ENCODE measurements around the gene ANKMY1. TPM values are rescaled to one million over a fixed set of nuclear protein-coding genes. Genes with fewer than 3 reads are reported as not detected.

ANKMY1 gene
- total RNA-seq, 4 donors from 2014 or later = 9.1 to 10.9 (median 10.2) TPM

DNA sequence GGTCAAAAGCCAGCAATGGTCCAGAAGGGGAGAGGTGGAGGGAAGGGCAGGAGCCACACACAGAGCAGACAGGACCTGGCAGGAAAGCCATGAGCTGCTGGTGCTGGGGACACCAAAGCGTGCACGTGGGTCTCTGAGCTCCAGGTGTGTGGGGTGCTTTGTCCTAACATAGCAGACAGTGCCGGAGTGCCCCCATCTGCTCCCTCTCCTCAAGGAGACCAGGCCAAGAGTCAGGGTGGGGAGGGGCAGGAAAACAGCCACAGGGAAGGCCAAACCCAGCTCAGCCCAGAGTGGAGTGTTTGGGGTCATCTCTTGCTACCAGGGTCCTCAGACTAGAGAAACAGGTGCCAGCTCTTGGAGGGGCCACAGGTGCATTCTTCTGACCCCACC lies 126.5 kb downstream of the ANKMY1 start:
- WGBS = 75% methylated on average over 3 of the region's 3 CpGs
- no peaks in the 10 kb centered on the region for H3K9me3 ChIP-seq
- no peak overlapping the region for H3K27ac ChIP-seq (replicated peaks in 1 of 4)
- H3K27me3 ChIP-seq = peaks cover 0 to 9% (median 0%) of the 10 kb centered on the region in 4 donors
- intact Hi-C loops (cut with DNase I) = loop anchor here (10.0 kb wide), 1 partner anchor 134 kb away; the partner anchor contains the start of genes DUSP28 and RNPEPL1
- H3K4me3 ChIP-seq = no peak overlapping the region
- no peak for TF ChIP-seq POLR2A (IDR thresholded peaks at IDR 0.05; ENCODE audit: low read depth)
- TF ChIP-seq POLR2AphosphoS5 (IDR thresholded peaks at IDR 0.05) = no peak
- TF ChIP-seq, protein P1, sequence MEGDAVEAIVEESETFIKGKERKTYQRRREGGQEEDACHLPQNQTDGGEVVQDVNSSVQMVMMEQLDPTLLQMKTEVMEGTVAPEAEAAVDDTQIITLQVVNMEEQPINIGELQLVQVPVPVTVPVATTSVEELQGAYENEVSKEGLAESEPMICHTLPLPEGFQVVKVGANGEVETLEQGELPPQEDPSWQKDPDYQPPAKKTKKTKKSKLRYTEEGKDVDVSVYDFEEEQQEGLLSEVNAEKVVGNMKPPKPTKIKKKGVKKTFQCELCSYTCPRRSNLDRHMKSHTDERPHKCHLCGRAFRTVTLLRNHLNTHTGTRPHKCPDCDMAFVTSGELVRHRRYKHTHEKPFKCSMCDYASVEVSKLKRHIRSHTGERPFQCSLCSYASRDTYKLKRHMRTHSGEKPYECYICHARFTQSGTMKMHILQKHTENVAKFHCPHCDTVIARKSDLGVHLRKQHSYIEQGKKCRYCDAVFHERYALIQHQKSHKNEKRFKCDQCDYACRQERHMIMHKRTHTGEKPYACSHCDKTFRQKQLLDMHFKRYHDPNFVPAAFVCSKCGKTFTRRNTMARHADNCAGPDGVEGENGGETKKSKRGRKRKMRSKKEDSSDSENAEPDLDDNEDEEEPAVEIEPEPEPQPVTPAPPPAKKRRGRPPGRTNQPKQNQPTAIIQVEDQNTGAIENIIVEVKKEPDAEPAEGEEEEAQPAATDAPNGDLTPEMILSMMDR (IDR thresholded peaks at IDR 0.05) = no peak
- no peak for TF ChIP-seq EP300 (IDR thresholded peaks at IDR 0.05)
- H3K4me1 ChIP-seq = peaks cover 8 to 20% (median 19%) of the 10 kb centered on the region in 4 donors
- H3K36me3 ChIP-seq = no peaks in the 10 kb centered on the region
- DNase-seq (ENCODE audit: extremely low spot score) = no peak

GRCh38 chr2:240430595-240430994 lies 127.2 kb downstream of the ANKMY1 start:
- no CpG with 5 or more reads among the region's 5 CpGs for WGBS
- Histone ChIP-seq H3K27me3 (peaks cover 0 to 5% (median 0%) of the 10 kb centered on the region in 4 donors), H3K27ac (replicated peaks in 1 of 4) (no peak overlapping the region), H3K36me3 (no peaks in the 10 kb centered on the region), H3K9me3 (no peaks in the 10 kb centered on the region), H3K4me1 (peaks cover 6 to 14% (median 14%) of the 10 kb centered on the region in 4 donors), H3K4me3 (no peak overlapping the region)
- no peak for DNase-seq (ENCODE audit: extremely low spot score)
- intact Hi-C loops (cut with DNase I) = loop anchor here (10.0 kb wide), 1 partner anchor 134 kb away; the partner anchor contains the start of genes DUSP28 and RNPEPL1
- TF ChIP-seq EP300 (IDR thresholded peaks at IDR 0.05) = no peak
- no peak for TF ChIP-seq POLR2A (IDR thresholded peaks at IDR 0.05; ENCODE audit: low read depth)
- TF ChIP-seq, protein P1 (IDR thresholded peaks at IDR 0.05) = no peak
- TF ChIP-seq POLR2AphosphoS5 (IDR thresholded peaks at IDR 0.05) = no peak

DNA sequence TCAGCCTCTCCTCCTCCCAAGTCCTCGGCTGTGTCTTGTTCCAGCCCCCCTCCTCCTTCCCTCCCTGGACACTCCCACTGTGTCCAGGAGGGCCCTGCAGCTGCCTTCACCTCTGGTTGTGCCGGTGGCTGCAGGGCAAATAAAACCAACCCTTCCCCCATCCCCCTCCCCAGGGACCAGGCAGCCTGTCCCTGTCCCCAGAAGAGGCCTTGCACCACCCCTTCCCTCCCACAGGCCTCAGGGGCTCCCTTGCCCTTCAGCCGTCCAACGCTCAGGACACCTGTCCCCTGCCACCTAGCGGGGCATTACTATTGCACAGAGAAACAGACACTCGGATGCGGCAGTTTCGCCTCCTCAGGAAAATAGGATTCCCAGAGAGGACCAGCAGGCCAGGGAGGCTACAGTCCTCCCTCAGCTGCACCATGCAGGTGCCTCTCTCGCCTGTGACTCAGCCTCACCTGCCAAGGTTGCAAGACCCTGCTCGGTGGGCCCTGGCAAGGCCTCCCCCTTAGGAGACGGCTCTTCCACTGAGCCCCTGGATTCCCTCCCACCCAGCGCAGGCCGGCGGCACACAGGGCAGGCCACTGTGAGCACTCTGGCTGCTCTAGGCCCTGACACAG lies 127.8 kb downstream of the ANKMY1 start:
- Histone ChIP-seq H3K4me1 (peaks cover 6 to 14% (median 13%) of the 10 kb centered on the region in 4 donors), H3K9me3 (no peaks in the 10 kb centered on the region), H3K36me3 (no peaks in the 10 kb centered on the region), H3K4me3 (no peak overlapping the region), H3K27me3 (peaks cover 0 to 5% (median 0%) of the 10 kb centered on the region in 4 donors), H3K27ac (replicated peaks in 1 of 4) (no peak overlapping the region)
- 85% methylated on average over 4 of the region's 14 CpGs for WGBS
- TF ChIP-seq POLR2A (IDR thresholded peaks at IDR 0.05; ENCODE audit: low read depth) (no peak), EP300 (IDR thresholded peaks at IDR 0.05) (no peak), POLR2AphosphoS5 (IDR thresholded peaks at IDR 0.05) (no peak)
- TF ChIP-seq, protein P1 (IDR thresholded peaks at IDR 0.05) = no peak
- intact Hi-C loops (cut with DNase I) = loop anchor here (10.0 kb wide), 1 partner anchor 135 kb away; the partner anchor contains the start of genes DUSP28 and RNPEPL1
- DNase-seq (ENCODE audit: extremely low spot score) = no peak

Small RNA genes lying within 50 kb of the gene (small RNA-seq; reads per million reads assigned to genes)
- 4.8 to 6.1 (median 5.9) reads per million in 3 donors for gene MIR149

Other genes with a start within 250 kb of the ANKMY1 start
- gene GPC1, start 122.3 kb downstream of the ANKMY1 start, total RNA-seq = 10 to 100 TPM; 29.1 to 71.5 (median 41.8) TPM
- 1 to 10 TPM; 3.8 to 7.3 (median 4.8) TPM for gene DUSP28, start 2.4 kb upstream of the ANKMY1 start, total RNA-seq
- 100 to 1,000 TPM in 1 of 4 donors, 10 to 100 TPM in 3; 57.3 to 135 (median 70.2) TPM for gene RNPEPL1, start 10.5 kb upstream of the ANKMY1 start, total RNA-seq
- 10 to 100 TPM; 16.7 to 29.2 (median 19.6) TPM for gene CAPN10, start 28.7 kb upstream of the ANKMY1 start, total RNA-seq
- gene GPR35, start 67.5 kb upstream of the ANKMY1 start, total RNA-seq = 1 to 10 TPM; 1.8 to 4.0 (median 2.2) TPM
- not detected for gene AQP12B, start 124.9 kb upstream of the ANKMY1 start, total RNA-seq
- gene AQP12A, start 133.9 kb upstream of the ANKMY1 start, total RNA-seq = not detected